Gastrocnemius medialis (tissue), 4 donors: ENCODE data around the gene BMP4. TPM values are rescaled to one million over a fixed set of nuclear protein-coding genes. Genes with fewer than 3 reads are reported as not detected.

ENCODE experiments used
- ATAC-seq, 2 donors: fragments of 150-250 bp; one replicate each; pipeline ENCODE4 v1.9.1; 2016
- DNase-seq, 2 donors: peaks; one replicate each; pipeline ENCODE4 v3.0.0-alpha.2; 2019
- H3K27ac ChIP-seq, 4 donors: fragments of 200-600 bp; sonication (generic); 1 replicate in 1 of 4; 2 replicates in 3 of 4; pipeline ENCODE4 v1.5.1; 2016 to 2018; ENCODE audit warnings: mild to moderate bottlenecking in 2 of 4, moderate library complexity in 1 of 4
- H3K27me3 ChIP-seq, 3 donors: fragments of 200-600 bp; sonication (generic) in 2 of 3; 1 replicate in 1 of 3; 2 replicates in 2 of 3; pipeline versions ENCODE4 v1.5.1 to v1.6.0; 2016 to 2019; ENCODE audit warnings: mild to moderate bottlenecking in 1 of 3, moderate library complexity in 1 of 3
- H3K36me3 ChIP-seq, 2 donors: fragments of 200-600 bp; sonication (generic) in 1 of 2; one replicate each; pipeline ENCODE4 v1.5.1; 2017 to 2018
- H3K4me1 ChIP-seq, 2 donors: fragments of 200-600 bp; sonication (generic) in 1 of 2; one replicate each; pipeline ENCODE4 v1.5.1; 2016 to 2017; ENCODE audit warnings: mild to moderate bottlenecking in 2 of 2
- H3K4me3 ChIP-seq, 4 donors: fragments of 200-600 bp; sonication (generic) in 3 of 4; 1 replicate in 1 of 4; 2 replicates in 3 of 4; pipeline ENCODE4 v1.5.1; 2016 to 2019; ENCODE audit warnings: mild to moderate bottlenecking in 2 of 4
- H3K9me3 ChIP-seq, 3 donors: fragments of 200-600 bp; sonication (generic) in 2 of 3; 1 replicate in 1 of 3; 2 replicates in 2 of 3; pipeline ENCODE4 v1.5.1; 2016 to 2019
- CTCF ChIP-seq, 5 experiments: fragments of 450-650 bp in 3 of 5; fragments of 200-600 bp in 2 of 5; sonication (generic) in 2 of 5; IDR thresholded peaks in 4 of 5; conservative IDR thresholded peaks in 1 of 5; 1 replicate in 4 of 5; 2 replicates in 1 of 5; pipeline ENCODE4 v1.5.1; 2016 to 2019; ENCODE audit warnings: antibody characterized with exemption in 5 of 5, mild to moderate bottlenecking in 3 of 5, moderate library complexity in 3 of 5
- POLR2A ChIP-seq, 2 donors: fragments of 450-650 bp; IDR thresholded peaks; one replicate each; pipeline ENCODE4 v1.6.1; 2017; ENCODE audit warnings: antibody characterized with exemption in 2 of 2, mild to moderate bottlenecking in 2 of 2, moderate library complexity in 2 of 2
- in situ Hi-C, 4 donors: fragments of 200-750 bp; cut with MboI; loops; one replicate each; pipeline versions ENCODE4 v1.15.0 to v1.8.0; 2017; ENCODE audit warnings: low sequenced_read_pairs in 4 of 4
- intact Hi-C: fragments of 100-400 bp; cut with DNase I; formaldehyde crosslinking; loops from one replicate; pipeline ENCODE4 v1.15.1; 2023; ENCODE audit warnings: low total_unique reads
- total RNA-seq, 4 donors: library from RNA; depleted of rRNA; stranded (reverse); fragments of >200 nt; gene quantifications; one replicate each; pipeline versions ENCODE4 v1.1.0 to v1.2.3, GENCODE V29; 2016

Gene BMP4
- total RNA-seq, 4 donors from 2014 or later = 2.0 to 9.4 (median 7.6) TPM

- in situ Hi-C loops = no loop called here
- ATAC-seq (no peak), DNase-seq (no peak)
- Histone ChIP-seq H3K4me3 (no peak overlapping the region), H3K4me1 (peaks cover 0 to 10% of the 10 kb centered on the region in 2 donors), H3K27me3 (peaks cover 6 to 13% (median 10%) of the 10 kb centered on the region in 3 donors), H3K9me3 (no peaks in the 10 kb centered on the region), H3K27ac (no peak overlapping the region), H3K36me3 (no peaks in the 10 kb centered on the region)
- TF ChIP-seq CTCF (IDR thresholded peaks at IDR 0.05 in 4 of 5, conservative IDR thresholded peaks at IDR 0.05 in 1 of 5) (no peak), POLR2A (IDR thresholded peaks at IDR 0.05) (no peak)
- intact Hi-C loops = no loop called here
Measured at GRCh38 chr14:53967606-53968005, 11.0 kb upstream of the BMP4 start.

- Histone ChIP-seq H3K27me3 (peaks cover 6 to 32% (median 20%) of the 10 kb centered on the region in 3 donors), H3K27ac (no peak overlapping the region), H3K36me3 (no peaks in the 10 kb centered on the region), H3K9me3 (no peaks in the 10 kb centered on the region), H3K4me3 (no peak overlapping the region), H3K4me1 (peaks cover 0 to 10% of the 10 kb centered on the region in 2 donors)
- intact Hi-C loops = no loop called here
- ATAC-seq (no peak), DNase-seq (no peak)
- no peak for TF ChIP-seq CTCF (IDR thresholded peaks at IDR 0.05 in 4 of 5, conservative IDR thresholded peaks at IDR 0.05 in 1 of 5)
- TF ChIP-seq POLR2A (IDR thresholded peaks at IDR 0.05) = no peak
- in situ Hi-C loops = no loop called here
Measured at GRCh38 chr14:53964249-53964648, 7.6 kb upstream of the BMP4 start.

GRCh38 chr14:53963320-53964227 lies 6.9 kb upstream of the BMP4 start:
- no peak overlapping the region for H3K27ac ChIP-seq
- DNase-seq (no peak), ATAC-seq (peak in 1 of 2 donors; percentile 33)
- H3K36me3 ChIP-seq = no peaks in the 10 kb centered on the region
- peak overlapping the region; percentile 36 to 51 (median 42) for H3K4me3 ChIP-seq
- H3K27me3 ChIP-seq = peaks cover 6 to 32% (median 20%) of the 10 kb centered on the region in 3 donors
- peaks cover 0 to 10% of the 10 kb centered on the region in 2 donors for H3K4me1 ChIP-seq
- TF ChIP-seq POLR2A (IDR thresholded peaks at IDR 0.05) = no peak
- peak in 2 of 5 experiments; percentile 24 to 43 for TF ChIP-seq CTCF (IDR thresholded peaks at IDR 0.05 in 4 of 5, conservative IDR thresholded peaks at IDR 0.05 in 1 of 5)
- intact Hi-C loops = no loop called here
- in situ Hi-C loops = no loop called here
- no peaks in the 10 kb centered on the region for H3K9me3 ChIP-seq

- H3K4me1 ChIP-seq = peaks cover 0 to 10% of the 10 kb centered on the region in 2 donors
- DNase-seq (no peak), ATAC-seq (no peak)
- H3K4me3 ChIP-seq = peak overlapping the region in 1 of 4 donors; percentile 39
- peaks cover 6 to 35% (median 20%) of the 10 kb centered on the region in 3 donors for H3K27me3 ChIP-seq
- H3K36me3 ChIP-seq = no peaks in the 10 kb centered on the region
- intact Hi-C loops (no loop called here), in situ Hi-C loops (no loop called here)
- H3K9me3 ChIP-seq = no peaks in the 10 kb centered on the region
- H3K27ac ChIP-seq = no peak overlapping the region
- no peak for TF ChIP-seq POLR2A (IDR thresholded peaks at IDR 0.05)
Measured at GRCh38 chr14:53962953-53963319, 6.3 kb upstream of the BMP4 start.

GRCh38 chr14:53958628-53959027 lies 2.0 kb upstream of the BMP4 start:
- no peak for DNase-seq
- peaks cover 32 to 73% (median 37%) of the 10 kb centered on the region in 3 donors for H3K27me3 ChIP-seq
- in situ Hi-C loops = no loop called here

More at GRCh38 chr14:53958628-53959027, 2.0 kb upstream of the BMP4 start:
- Histone ChIP-seq H3K4me3 (no peak overlapping the region), H3K4me1 (peaks cover 0 to 28% of the 10 kb centered on the region in 2 donors), H3K36me3 (no peaks in the 10 kb centered on the region), H3K9me3 (no peaks in the 10 kb centered on the region), H3K27ac (no peak overlapping the region)
- TF ChIP-seq CTCF (IDR thresholded peaks at IDR 0.05 in 4 of 5, conservative IDR thresholded peaks at IDR 0.05 in 1 of 5) (no peak), POLR2A (IDR thresholded peaks at IDR 0.05) (no peak)
- no peak for ATAC-seq
- intact Hi-C loops = loop anchor here (10.0 kb wide), 5 partner anchors 64 to 424 kb away; no protein-coding TSS in a partner anchor
